GM21381 (cell line): ENCODE results near the gene NHERF1.
A peak's percentile ranks its signal among the peaks of the same experiment; 100 is the strongest.

Experiments
- ATAC-seq: cut with Tn5 transposase; IDR thresholded peaks from one replicate; pipeline ENCODE4 v1.9.1; 2021; ENCODE audit warnings: mild to moderate bottlenecking, moderate library complexity; ENCODE audit not compliant: unreplicated experiment

The NHERF1 gene

GRCh38 chr17:74748529-74749278 lies at the start of gene NHERF1:
TSS of gene NHERF1 (plus strand) at chr17:74748628. CDS start at chr17:74748847, 219 bp downstream.
- ATAC-seq, result peak; percentile 88

- no peak for ATAC-seq
These were observed 49.2 kb upstream of the NHERF1 start for GRCh38 chr17:74699236-74699635.

- ATAC-seq, result no peak
These were observed 46.1 kb upstream of the NHERF1 start for GRCh38 chr17:74702116-74702871.

GRCh38 chr17:74703311-74703710 lies 45.1 kb upstream of the NHERF1 start:
- ATAC-seq, result no peak

GRCh38 chr17:74704544-74704943 lies 43.9 kb upstream of the NHERF1 start:
- ATAC-seq, result no peak

GRCh38 chr17:74711058-74711824 lies 37.2 kb upstream of the NHERF1 start:
- ATAC-seq, result no peak

GRCh38 chr17:74712301-74712700 lies 36.1 kb upstream of the NHERF1 start:
- ATAC-seq, result no peak

GRCh38 chr17:74712756-74713155 lies 35.7 kb upstream of the NHERF1 start, which contains the start of gene CD300LF:
TSS of gene CD300LF (minus strand) at chr17:74712923. CDS start at chr17:74712866, 57 bp downstream.
- no peak for ATAC-seq

- no peak for ATAC-seq
These were observed 35.2 kb upstream of the NHERF1 start for GRCh38 chr17:74713171-74713755.

- no peak for ATAC-seq
These were observed 33.3 kb upstream of the NHERF1 start for GRCh38 chr17:74715144-74715543.

GRCh38 chr17:74720506-74720905 lies 27.9 kb upstream of the NHERF1 start:
- ATAC-seq, result no peak

- no peak for ATAC-seq
These were observed 25.6 kb upstream of the NHERF1 start for GRCh38 chr17:74722782-74723181.

- ATAC-seq, result no peak
These were observed 24.5 kb upstream of the NHERF1 start for GRCh38 chr17:74723891-74724290.

GRCh38 chr17:74725111-74725510 lies 23.3 kb upstream of the NHERF1 start:
- ATAC-seq, result no peak

GRCh38 chr17:74728033-74728701 lies 20.3 kb upstream of the NHERF1 start:
- ATAC-seq, result no peak

GRCh38 chr17:74728702-74729075 lies 19.7 kb upstream of the NHERF1 start:
- ATAC-seq, result no peak

GRCh38 chr17:74729368-74729767 lies 19.1 kb upstream of the NHERF1 start:
- ATAC-seq, result no peak

- no peak for ATAC-seq
These were observed 18.6 kb upstream of the NHERF1 start for GRCh38 chr17:74729866-74730265.

GRCh38 chr17:74730491-74731346 lies 17.7 kb upstream of the NHERF1 start:
- ATAC-seq, result no peak

- no peak for ATAC-seq
These were observed 17.2 kb upstream of the NHERF1 start for GRCh38 chr17:74731347-74731605.
